Muscle of back (tissue), 11 donors: ENCODE data around the gene DCN. TPM values are rescaled to one million over a fixed set of nuclear protein-coding genes. Genes with fewer than 3 reads are reported as not detected.
A peak's percentile ranks its signal among the peaks of the same experiment; 100 is the strongest.

Experiments
- DNase-seq, 3 donors: peaks; one replicate each; pipeline versions ENCODE4 v3.0.0 to v3.0.0-alpha.2; 2013
- polyA plus RNA-seq, 10 donors: library from polyadenylated mRNA; unstranded; fragments of 120-200 nt; gene quantifications; one replicate each; pipeline ENCODE4 v1.2.1, GENCODE V29; 2013; ENCODE audit not compliant: insufficient read length in 10 of 10

DCN gene
- polyA plus RNA-seq, 10 donors, result 1,444 to 2,589 (median 1,760) TPM

- peak; percentile 50 to 85 (median 55) for DNase-seq
Measured at GRCh38 chr12:91142221-91142631, 40.4 kb downstream of the DCN start.

GRCh38 chr12:91140026-91140931 lies 42.3 kb downstream of the DCN start:
- peak; percentile 81 to 92 (median 86) for DNase-seq

GRCh38 chr12:91139286-91139685 lies 43.3 kb downstream of the DCN start:
- DNase-seq, result peak in 2 of 3 donors; percentile 37 to 78

GRCh38 chr12:91138337-91138920 lies 44.2 kb downstream of the DCN start:
- peak; percentile 51 to 69 (median 53) for DNase-seq

- peak in 1 of 3 donors; percentile 80 for DNase-seq
Measured at GRCh38 chr12:91133871-91134270, 48.7 kb downstream of the DCN start.

- DNase-seq, result no peak
Measured at GRCh38 chr12:91129662-91130362, 52.8 kb downstream of the DCN start.

GRCh38 chr12:91127751-91128150 lies 54.9 kb downstream of the DCN start:
- no peak for DNase-seq

GRCh38 chr12:91127306-91127705 lies 55.3 kb downstream of the DCN start:
- DNase-seq, result no peak

- no peak for DNase-seq
Measured at GRCh38 chr12:91126516-91126915, 56.1 kb downstream of the DCN start.

- no peak for DNase-seq
Measured at GRCh38 chr12:91123236-91123916, 59.2 kb downstream of the DCN start.

GRCh38 chr12:91120781-91121180 lies 61.8 kb downstream of the DCN start:
- DNase-seq, result no peak

- DNase-seq, result no peak
Measured at GRCh38 chr12:91119089-91119488, 63.5 kb downstream of the DCN start.

GRCh38 chr12:91113621-91114020 lies 69.0 kb downstream of the DCN start:
- no peak for DNase-seq

GRCh38 chr12:91111366-91112325 lies 71.0 kb downstream of the DCN start, which contains the start of gene LUM:
Gene LUM, minus strand, starts transcription at chr12:91111494. Its CDS starts 2,515 bp downstream, at chr12:91108979.
- DNase-seq, result peak; percentile 91 to 96 (median 92)

GRCh38 chr12:91110311-91110924 lies 72.2 kb downstream of the DCN start:
- DNase-seq, result no peak

GRCh38 chr12:91109581-91110310 lies 72.9 kb downstream of the DCN start:
- DNase-seq, result no peak

GRCh38 chr12:91109148-91109564 lies 73.5 kb downstream of the DCN start:
- DNase-seq, result peak; percentile 84 to 93 (median 88)

GRCh38 chr12:91108196-91108755 lies 74.3 kb downstream of the DCN start:
- no peak for DNase-seq

GRCh38 chr12:91106283-91106682 lies 76.3 kb downstream of the DCN start:
- DNase-seq, result no peak
